ENCODE results near the gene LRRC4B. TPM values are rescaled to one million over a fixed set of nuclear protein-coding genes. Genes with fewer than 3 reads are reported as not detected.
"Not testable (repeated sequence)": the region's sequence is repeated elsewhere in the genome, so short reads cannot be mapped to it uniquely, and the experiment has no call there.

LRRC4B gene
- total RNA-seq, 1 experiment from 2014 or later, result 1.7 TPM

GRCh38 chr19:50476907-50477238 is 91.4 kb downstream of the LRRC4B start:
- Histone ChIP-seq H3K9me3 (no peaks in the 10 kb centered on the region), H3K36me3 (peaks cover 6% of the 10 kb centered on the region; the same call in 1 of the 2 replicates), H3K4me3 (peak overlapping the region; percentile 78), H3K27me3 (peaks cover 4% of the 10 kb centered on the region; the same call in 1 of the 2 replicates)
- DNase-seq, result no peak

GRCh38 chr19:50476224-50476906 is 91.9 kb downstream of the LRRC4B start, which contains the start of the genes EMC10 and GARIN5A:
Gene EMC10, plus strand, starts transcription at chr19:50476507. Its CDS starts 38 bp downstream, at chr19:50476545.
Gene GARIN5A, minus strand, starts transcription at chr19:50476848. Its CDS starts 460 bp downstream, at chr19:50476388.
- H3K9me3 ChIP-seq, result no peaks in the 10 kb centered on the region
- peaks cover 4% of the 10 kb centered on the region; the same call in 1 of the 2 replicates for H3K27me3 ChIP-seq
- DNase-seq, result peak; percentile 86
- H3K36me3 ChIP-seq, result peaks cover 6% of the 10 kb centered on the region; the same call in 1 of the 2 replicates
- H3K4me3 ChIP-seq, result peak within 1 kb of the TSS; percentile 78

- Histone ChIP-seq H3K4me3 (peak overlapping the region; percentile 78), H3K27me3 (peaks cover 4% of the 10 kb centered on the region; the same call in 1 of the 2 replicates), H3K36me3 (peaks cover 6% of the 10 kb centered on the region; the same call in 1 of the 2 replicates), H3K9me3 (no peaks in the 10 kb centered on the region)
- DNase-seq, result no peak
Observed at GRCh38 chr19:50475736-50476223, 92.5 kb downstream of the LRRC4B start.

GRCh38 chr19:50475101-50475568 is 93.1 kb downstream of the LRRC4B start:
- Histone ChIP-seq H3K36me3 (peaks cover 6% of the 10 kb centered on the region; the same call in 1 of the 2 replicates), H3K27me3 (peaks cover 4% of the 10 kb centered on the region; the same call in 1 of the 2 replicates), H3K9me3 (no peaks in the 10 kb centered on the region), H3K4me3 (no peak overlapping the region)
- DNase-seq, result no peak

GRCh38 chr19:50473336-50473735 is 94.9 kb downstream of the LRRC4B start:
- not testable (repeated sequence) for H3K4me3 ChIP-seq, H3K9me3 ChIP-seq, H3K36me3 ChIP-seq, H3K27me3 ChIP-seq, DNase-seq

GRCh38 chr19:50468818-50469217 is 99.4 kb downstream of the LRRC4B start:
- Histone ChIP-seq H3K4me3 (no peak overlapping the region), H3K36me3 (no peaks in the 10 kb centered on the region), H3K27me3 (peaks cover 4% of the 10 kb centered on the region; the same call in 1 of the 2 replicates), H3K9me3 (no peaks in the 10 kb centered on the region)
- DNase-seq, result no peak

GRCh38 chr19:50467566-50467965 is 100.7 kb downstream of the LRRC4B start:
- no peak for DNase-seq
- Histone ChIP-seq H3K27me3 (no peaks in the 10 kb centered on the region), H3K9me3 (no peaks in the 10 kb centered on the region), H3K36me3 (no peaks in the 10 kb centered on the region), H3K4me3 (no peak overlapping the region)

Other genes with a start within 250 kb of the LRRC4B start
- gene KCNC3, start 239.1 kb downstream of the LRRC4B start, total RNA-seq (2014; rRNA removed; shearing (Covaris generic); ENCODE audit: low replicate concordance), result not detected in 2 replicates
- 1.5 TPM in 1 of 2 replicates, not detected in the other for gene NAPSA, start 202.8 kb downstream of the LRRC4B start, total RNA-seq (2014; rRNA removed; shearing (Covaris generic); ENCODE audit: low replicate concordance)
- gene NR1H2, start 192.0 kb downstream of the LRRC4B start, total RNA-seq (2014; rRNA removed; shearing (Covaris generic); ENCODE audit: low replicate concordance), result 113 and 173 TPM in 2 replicates
- gene POLD1, start 184.1 kb downstream of the LRRC4B start, total RNA-seq (2014; rRNA removed; shearing (Covaris generic); ENCODE audit: low replicate concordance), result 44.1 and 117 TPM in 2 replicates
- gene SPIB, start 149.5 kb downstream of the LRRC4B start, total RNA-seq (2014; rRNA removed; shearing (Covaris generic); ENCODE audit: low replicate concordance), result not detected in 2 replicates
- gene MYBPC2, start 135.5 kb downstream of the LRRC4B start, total RNA-seq (2014; rRNA removed; shearing (Covaris generic); ENCODE audit: low replicate concordance), result 0.03 TPM in 1 of 2 replicates, not detected in the other
- gene EMC10, start 91.9 kb downstream of the LRRC4B start, total RNA-seq (2014; rRNA removed; shearing (Covaris generic); ENCODE audit: low replicate concordance), result 98.5 and 127 TPM in 2 replicates
- gene GARIN5A, start 91.6 kb downstream of the LRRC4B start, total RNA-seq (2014; rRNA removed; shearing (Covaris generic); ENCODE audit: low replicate concordance), result 1.2 TPM in 1 of 2 replicates, not detected in the other
- gene JOSD2, start 57.2 kb downstream of the LRRC4B start, total RNA-seq (2014; rRNA removed; shearing (Covaris generic); ENCODE audit: low replicate concordance), result 92.8 and 140 TPM in 2 replicates
- not detected in 2 replicates for gene ASPDH, start 54.5 kb downstream of the LRRC4B start, total RNA-seq (2014; rRNA removed; shearing (Covaris generic); ENCODE audit: low replicate concordance)
- gene SYT3, start 71.4 kb upstream of the LRRC4B start, total RNA-seq (2014; rRNA removed; shearing (Covaris generic); ENCODE audit: low replicate concordance), result not detected in 2 replicates
- 0.33 TPM in 1 of 2 replicates, not detected in the other for gene C19orf81, start 81.0 kb upstream of the LRRC4B start, total RNA-seq (2014; rRNA removed; shearing (Covaris generic); ENCODE audit: low replicate concordance)
- 3.1 and 3.6 TPM in 2 replicates for gene SHANK1, start 151.4 kb upstream of the LRRC4B start, total RNA-seq (2014; rRNA removed; shearing (Covaris generic); ENCODE audit: low replicate concordance)
- 105 and 139 TPM in 2 replicates for gene CLEC11A, start 154.9 kb upstream of the LRRC4B start, total RNA-seq (2014; rRNA removed; shearing (Covaris generic); ENCODE audit: low replicate concordance)
- not detected in 2 replicates for gene GPR32, start 202.0 kb upstream of the LRRC4B start, total RNA-seq (2014; rRNA removed; shearing (Covaris generic); ENCODE audit: low replicate concordance)
- gene ACP4, start 222.0 kb upstream of the LRRC4B start, total RNA-seq (2014; rRNA removed; shearing (Covaris generic); ENCODE audit: low replicate concordance), result not detected in 2 replicates

All from MG63 (cell line).